NCI-H2196 treated with DMSO at 0.1 percent for 48 hours (cell line): ENCODE results near the gene GZMM.
A peak's percentile ranks its signal among the peaks of the same experiment; 100 is the strongest.

Source experiments
- DNase-seq: peaks from one replicate; lab custom pipeline; 2025; ENCODE audit not compliant: unreplicated experiment; lab: John Stamatoyannopoulos, UW

GZMM gene

DNA sequence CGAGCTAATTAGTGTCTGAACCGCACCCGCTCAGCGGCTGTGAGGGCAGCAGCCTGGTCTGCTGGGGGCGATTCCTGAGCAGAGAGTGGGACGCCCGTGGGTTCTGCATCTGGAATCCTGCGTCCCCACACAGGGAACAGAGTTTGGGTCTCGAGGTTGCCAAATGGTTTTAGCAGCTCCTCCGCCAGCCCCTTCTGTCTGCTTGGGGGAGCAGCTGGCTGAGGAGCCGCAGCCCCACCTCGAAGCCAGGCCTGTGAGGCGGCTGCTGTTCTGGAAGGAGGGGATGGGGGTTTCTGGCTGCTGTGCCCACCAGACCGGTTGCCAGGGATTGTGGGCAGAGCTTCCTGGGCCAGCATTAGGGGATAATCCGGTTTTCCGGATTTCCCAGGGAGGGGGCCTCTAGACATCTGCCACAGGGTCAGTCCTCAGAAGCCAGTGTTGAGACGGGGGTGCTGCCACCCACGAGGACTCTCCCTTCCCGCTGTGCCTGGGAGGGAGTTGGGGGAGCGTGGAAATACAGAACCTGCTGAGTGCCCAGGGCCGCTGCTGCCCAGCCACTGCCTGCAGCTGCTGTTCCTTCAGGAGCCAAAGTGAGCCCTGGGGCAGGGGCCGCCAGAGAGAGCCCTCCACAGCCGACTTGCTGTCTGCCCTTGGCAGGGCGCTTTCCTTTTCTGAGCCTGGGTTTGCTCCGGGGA, 10.3 kb upstream of the GZMM start:
- no peak for DNase-seq

DNA sequence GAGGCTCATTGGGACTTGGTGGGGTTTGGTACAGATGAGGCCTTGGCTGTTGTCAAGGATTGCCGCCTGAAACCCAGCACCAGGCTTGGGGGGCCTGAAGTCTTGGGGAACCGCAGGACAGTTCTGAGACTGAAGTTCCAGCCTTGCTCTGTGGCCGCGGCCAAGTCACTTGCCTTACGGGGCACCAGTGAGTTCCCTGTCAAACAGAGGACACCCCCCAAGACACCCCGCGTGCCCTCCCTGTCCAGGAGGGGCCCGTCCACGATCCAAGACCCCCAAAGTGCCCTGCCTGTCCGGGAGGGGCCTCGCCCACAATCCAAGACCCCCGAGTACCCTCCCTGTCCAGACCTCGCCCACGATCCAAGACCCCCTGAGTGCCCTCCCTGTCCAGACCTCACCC, 9.8 kb upstream of the GZMM start:
- no peak for DNase-seq

DNA sequence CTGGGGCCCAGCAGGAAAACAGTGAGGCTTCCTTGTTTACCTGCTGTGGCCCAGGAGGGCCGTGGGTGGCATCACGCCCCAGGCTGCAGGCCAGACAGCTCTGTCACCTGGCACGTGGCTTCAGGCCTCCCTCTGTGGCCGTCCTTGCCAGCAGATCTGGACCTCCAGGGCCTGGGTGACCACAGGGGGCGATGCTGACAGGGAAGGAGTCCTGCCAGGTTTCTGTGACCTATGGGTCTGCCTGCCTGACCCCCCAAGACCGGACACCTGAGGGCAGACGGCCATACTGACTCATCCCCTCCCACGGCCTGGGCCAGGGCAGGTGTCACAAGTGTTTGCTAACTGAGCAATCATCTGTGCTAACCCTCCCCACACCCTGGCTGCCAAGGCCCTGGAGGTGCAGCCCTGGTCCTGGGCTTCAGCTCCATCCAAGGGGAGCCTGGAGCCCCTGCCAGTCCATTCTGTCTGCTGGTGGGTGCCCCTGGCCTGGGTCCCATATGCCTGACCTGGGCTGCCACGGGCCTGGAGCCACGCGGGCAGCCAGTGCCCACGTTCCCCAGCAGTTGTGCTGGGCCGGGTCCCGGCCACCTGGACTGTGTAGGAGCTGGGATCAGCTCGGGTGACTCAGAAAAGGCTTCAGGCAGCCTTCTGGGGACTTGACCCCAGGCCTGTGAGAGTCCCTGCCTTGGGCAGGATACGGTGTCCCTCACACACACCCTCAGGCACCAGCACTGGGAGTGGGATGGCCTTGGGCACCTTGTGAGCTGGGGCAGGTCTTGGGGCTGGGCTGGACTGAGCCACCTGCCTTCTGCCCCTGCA, 8.6 kb upstream of the GZMM start:
- DNase-seq: peak; percentile 58

DNA sequence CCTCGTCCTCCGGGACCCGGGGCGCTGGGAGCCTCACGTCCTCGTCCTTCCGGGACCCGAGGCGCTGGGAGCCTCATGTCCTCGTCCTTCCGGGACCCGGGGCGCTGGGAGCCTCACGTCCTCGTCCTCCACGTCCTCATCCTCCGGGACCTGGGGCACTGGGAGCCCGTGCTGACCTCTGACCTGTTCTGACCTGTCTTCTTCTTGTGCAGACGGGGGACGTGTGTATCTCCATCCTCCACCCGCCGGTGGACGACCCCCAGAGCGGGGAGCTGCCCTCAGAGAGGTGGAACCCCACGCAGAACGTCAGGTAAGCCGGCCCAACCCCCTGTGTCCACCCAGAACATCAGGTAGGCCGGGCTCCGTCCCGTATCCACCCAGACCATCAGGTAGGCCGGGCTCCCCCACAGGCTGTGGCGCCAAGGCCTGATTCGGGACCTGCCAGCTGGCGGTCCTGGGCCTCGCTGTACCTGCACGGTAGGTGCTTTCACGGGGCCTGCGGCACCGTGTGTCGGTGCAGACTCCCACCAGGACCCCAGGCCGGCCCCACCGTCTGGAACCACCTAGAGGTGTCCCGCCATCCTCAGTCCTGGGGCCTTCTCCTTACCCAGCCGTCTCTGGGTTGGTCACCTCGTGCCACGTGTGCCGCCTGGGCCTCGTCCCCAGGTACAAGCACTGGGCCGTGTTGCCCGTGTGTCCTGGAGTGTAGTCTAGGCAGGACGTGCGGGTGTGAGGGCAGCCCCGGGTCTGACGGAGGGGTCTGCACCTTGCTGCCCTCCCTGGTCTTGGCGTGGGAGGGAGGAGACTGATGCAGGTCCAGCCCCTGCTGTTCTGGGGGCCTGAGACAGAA, 7.6 kb upstream of the GZMM start:
- no peak for DNase-seq

DNA sequence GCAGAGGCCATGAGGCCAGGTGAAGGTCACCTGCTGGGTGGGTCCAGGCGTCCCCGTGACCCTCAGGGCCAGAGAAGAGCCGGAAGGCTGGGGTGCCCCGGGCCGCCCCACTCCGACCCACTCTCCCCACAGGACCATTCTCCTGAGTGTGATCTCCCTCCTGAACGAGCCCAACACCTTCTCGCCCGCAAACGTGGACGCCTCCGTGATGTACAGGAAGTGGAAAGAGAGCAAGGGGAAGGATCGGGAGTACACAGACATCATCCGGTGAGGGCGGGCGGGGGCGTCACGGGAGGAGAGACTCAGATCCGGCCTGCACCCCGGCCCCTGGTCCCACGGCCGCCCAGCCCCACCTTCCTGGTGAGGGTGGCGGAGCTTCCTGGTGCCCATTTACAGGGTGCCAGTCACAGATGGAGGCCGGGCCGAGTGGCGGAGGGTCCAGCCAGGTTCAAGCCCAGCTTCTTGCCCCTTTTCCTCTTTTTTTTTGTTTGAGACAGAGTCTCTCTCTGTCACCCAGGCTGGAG, 6.9 kb upstream of the GZMM start:
- no peak for DNase-seq

DNA sequence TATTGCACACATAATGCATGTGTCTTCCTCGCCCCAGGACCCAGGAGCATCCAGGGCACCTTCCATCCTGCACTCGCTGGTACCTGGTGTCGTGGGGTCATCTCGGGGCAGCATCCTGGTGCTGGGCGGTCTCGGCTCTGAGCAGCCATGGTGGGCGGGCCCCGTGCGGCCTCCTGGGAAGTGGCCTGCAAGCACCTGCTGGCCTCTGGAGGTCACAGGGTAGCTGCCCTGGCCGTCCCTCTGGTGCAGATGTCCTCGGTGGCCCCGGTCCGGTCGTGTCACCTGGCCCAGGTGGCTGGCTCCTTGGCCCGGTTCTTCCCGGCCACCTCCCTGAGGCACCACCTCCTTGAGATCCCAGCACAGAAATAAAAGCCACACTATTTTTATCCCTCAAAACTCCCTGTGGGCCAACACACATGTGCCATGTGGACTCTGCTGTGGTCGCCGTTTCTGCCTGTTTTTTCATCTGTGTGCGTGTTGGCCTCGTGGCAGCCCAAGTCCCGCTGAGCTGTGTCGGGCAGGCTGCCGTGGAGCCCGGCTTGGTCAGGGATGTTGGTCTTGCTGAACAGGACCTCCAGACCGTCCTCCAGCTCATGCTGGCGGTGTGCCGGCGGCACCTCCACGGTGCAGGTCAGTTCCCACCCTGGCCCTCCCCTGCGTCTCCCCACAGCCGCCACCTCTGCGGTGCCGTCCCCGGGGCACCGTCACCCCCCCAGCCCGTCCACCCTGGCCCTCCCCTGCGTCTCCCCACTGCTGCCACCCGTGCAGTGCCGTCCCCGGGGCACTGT, 5.0 kb upstream of the GZMM start:
- DNase-seq: no peak

DNA sequence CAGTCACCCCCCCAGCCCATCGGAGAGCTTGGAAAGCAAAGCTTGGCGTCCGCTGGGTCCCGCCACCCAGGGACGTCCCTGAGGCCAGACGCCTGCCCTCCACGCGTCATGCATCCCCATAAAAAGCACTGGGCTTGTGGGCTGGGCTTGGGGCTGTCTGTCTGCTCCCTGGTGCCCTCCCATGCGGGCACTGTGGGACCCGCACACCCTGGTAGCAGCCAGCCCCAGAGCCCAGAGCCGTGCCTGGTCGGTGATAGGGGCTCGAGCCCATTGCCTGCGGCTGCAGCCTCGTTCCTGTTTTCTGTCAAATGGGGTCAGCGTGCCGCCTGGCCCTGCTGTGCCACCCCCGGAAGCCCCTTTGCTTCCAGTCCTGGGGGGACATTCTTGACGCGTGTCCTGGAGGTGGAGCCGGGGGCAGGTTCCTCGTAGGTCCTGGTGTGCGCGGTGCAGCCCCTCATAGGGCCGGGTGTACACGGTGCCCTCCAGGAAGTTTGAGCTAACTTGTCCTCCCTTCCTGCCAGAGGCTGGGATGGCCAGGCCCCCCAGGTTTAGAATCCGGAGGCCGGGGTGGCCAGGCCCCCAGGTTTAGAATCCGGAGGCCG, 4.3 kb upstream of the GZMM start:
- no peak for DNase-seq

DNA sequence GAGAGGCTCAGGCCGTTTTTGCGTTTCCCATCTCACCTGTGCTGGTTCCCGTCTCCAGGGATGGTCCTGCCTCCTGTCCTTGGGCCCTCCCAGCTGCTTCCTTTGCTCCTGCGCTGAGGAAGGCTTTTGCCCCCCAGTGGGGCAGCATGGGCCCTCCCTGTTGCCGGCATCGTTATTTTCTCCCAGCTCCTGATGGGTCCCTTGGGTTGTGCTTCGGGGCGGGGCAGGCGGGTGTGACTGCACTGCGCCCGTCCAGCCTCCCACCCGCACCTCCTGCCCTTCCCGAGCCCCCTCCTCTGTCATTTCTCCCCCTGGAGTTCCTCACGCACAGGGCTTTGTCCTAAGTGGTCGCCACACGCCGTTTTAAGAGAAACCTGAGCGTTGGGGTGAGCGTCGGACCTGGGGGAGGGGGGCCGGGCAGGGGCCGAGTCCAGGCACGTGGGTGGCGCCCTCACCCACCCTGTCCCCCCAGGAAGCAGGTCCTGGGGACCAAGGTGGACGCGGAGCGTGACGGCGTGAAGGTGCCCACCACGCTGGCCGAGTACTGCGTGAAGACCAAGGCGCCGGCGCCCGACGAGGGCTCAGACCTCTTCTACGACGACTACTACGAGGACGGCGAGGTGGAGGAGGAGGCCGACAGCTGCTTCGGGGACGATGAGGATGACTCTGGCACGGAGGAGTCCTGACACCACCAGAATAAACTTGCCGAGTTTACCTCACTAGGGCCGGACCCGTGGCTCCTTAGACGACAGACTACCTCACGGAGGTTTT, 2.8 kb upstream of the GZMM start:
- DNase-seq: no peak

DNA sequence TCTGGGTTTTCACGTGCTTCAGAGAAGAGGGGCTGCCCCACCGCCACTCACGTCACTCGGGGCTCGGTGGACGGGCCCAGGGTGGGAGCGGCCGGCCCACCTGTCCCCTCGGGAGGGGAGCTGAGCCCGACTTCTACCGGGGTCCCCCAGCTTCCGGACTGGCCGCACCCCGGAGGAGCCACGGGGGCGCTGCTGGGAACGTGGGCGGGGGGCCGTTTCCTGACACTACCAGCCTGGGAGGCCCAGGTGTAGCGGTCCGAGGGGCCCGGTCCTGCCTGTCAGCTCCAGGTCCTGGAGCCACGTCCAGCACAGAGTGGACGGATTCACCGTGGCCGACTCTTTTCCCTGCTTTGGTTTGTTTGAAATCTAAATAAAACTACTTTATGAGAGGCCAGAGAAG, 2.2 kb upstream of the GZMM start:
- no peak for DNase-seq

DNA sequence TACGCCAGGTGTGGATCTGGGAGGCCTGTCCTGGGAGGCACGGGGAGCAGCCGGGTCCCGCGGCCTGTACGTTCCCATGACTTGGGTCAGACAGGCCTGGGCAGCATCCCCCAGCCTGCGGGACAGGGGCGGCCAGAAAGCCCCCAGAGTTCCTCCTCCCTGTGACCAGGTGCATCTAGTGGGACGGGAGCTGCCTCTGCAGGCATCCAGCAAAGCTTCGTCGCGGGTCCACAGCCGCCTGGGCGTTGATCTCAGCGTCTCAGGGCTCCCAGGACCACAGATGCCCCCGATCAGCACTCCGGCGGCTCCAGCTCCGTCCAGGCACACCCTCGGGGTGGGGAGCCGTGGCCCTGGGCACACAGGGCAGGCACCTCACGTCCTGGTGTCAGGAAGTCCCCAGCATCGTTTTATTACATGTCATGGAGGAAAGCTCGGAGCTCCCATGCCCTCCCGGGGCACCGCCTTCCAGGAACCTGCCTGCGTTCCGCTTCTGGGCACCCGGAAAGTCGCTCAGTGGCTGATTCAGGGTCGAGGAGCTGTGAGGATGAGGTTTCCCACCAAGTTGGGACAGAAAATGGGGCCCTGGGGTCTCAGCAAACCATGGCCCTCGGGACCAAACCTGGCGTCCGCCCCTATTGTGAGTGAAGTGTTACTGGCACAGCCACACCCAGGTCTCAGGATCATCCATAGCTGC, 1.5 kb upstream of the GZMM start:
- no peak for DNase-seq

DNA sequence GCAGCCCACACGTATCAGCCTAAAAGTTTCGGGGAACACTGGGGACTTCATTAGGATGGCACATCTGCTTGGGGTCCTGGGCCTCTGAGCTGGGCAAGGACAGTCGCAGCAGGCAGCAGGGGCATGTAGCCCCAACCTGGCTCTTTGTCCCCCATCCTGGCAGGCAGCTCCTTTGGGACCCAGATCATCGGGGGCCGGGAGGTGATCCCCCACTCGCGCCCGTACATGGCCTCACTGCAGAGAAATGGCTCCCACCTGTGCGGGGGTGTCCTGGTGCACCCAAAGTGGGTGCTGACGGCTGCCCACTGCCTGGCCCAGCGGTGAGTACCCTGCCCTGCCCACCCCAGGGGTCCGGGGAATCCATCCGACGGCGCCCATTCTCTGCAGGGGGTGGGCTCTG, 3.3 kb downstream of the GZMM start:
- DNase-seq: no peak

DNA sequence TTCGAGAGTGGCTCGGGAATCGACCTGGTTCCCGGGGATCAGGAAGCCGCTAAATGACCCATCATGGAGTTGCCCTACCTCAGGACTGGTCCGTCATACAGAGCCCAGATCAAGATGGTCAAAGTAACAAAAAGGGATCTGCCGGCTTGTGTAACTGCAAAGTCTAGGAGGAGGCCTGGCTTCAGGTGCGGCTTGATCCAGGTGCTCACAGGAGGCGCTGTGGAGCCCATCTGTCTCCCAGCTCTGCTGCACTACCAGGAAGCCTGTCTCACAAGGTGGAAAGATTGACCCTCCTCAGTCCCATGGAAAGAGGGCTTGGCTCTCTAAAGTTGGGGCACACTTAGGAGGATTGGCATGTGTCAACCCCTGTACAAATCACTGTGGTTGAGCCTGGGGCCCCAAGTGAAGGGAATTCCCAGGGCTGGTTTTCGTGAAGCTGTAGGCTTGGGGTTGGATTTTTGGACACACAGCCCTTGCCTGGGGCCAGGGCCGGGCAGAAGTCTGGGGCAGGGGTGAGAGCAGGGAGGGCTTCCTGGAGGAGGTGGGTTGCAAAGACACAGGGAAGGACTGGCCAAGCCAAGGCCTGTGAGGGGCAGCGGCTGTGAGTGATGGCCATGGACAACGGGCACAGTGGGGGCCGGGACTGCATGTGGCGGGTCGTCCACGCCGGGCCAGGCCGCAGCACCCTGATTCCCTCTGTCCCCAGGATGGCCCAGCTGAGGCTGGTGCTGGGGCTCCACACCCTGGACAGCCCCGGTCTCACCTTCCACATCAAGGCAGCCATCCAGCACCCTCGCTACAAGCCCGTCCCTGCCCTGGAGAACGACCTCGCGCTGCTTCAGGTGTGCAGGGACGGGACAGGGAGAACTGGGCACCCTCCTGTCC, 4.2 kb downstream of the GZMM start:
- DNase-seq: no peak

DNA sequence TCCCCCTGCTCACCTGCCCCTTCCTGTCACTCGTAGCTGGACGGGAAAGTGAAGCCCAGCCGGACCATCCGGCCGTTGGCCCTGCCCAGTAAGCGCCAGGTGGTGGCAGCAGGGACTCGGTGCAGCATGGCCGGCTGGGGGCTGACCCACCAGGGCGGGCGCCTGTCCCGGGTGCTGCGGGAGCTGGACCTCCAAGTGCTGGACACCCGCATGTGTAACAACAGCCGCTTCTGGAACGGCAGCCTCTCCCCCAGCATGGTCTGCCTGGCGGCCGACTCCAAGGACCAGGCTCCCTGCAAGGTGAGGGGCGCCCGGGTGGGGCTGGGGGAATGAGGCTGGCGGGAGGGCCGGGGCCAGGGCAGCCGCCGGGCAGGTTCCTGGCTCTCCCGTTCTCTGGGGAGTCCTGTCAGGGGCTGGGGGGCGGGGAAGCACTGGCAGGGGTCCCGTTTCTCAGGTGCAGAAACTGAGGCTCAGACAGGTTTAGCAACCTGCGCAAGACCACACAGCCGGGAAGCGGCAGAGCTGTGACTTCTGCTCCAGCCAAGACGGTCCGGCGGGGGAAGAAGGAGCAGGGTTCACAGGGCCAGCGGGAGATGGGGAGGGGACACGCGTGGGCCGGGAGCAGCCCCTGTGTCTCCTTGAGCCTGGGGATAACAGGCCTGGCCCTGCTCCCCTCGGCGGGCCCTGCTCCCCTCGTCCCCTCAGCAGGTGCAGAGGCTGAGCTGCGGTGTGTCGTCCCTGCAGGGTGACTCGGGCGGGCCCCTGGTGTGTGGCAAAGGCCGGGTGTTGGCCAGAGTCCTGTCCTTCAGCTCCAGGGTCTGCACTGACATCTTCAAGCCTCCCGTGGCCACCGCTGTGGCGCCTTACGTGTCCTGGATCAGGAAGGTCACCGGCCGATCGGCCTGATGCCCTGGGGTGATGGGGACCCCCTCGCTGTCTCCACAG, 5.3 kb downstream of the GZMM start:
- DNase-seq: no peak

DNA sequence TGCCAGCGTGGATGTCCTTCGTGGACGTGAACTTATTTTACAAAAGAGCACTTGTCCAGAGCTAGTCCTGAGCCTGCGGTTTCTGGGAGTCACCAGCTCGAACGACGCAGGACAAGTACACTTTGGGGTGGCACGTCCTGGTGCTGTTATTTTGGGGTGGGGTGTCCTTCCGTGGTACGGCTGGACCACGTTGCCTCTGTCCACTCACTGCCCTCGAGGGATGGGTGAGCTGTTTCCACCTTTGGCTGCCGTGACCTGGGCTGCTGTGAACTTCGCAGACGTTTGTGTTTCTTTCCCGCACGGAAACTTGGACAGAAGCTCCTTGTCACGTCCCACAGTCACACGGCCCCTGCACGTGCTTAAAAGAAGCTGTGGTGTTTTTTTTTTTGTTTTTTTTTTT, 11.0 kb downstream of the GZMM start:
- DNase-seq: no peak

DNA sequence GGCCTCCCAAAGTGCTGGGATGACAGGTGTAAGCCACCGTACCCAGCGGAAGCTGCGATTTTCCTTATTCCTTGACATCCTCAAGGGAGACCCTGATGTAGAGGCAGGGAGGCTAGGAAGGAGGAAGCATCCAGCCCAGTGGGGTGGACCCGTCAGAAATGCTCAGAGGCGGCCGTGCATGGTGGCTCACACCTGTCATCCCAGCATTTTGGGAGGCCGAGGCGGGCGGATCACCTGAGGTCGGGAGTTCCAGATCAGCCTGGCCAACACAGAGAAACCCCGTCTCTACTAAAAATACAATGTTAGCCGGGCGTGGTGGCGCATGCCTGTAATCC, 11.6 kb downstream of the GZMM start:
- DNase-seq: no peak

DNA sequence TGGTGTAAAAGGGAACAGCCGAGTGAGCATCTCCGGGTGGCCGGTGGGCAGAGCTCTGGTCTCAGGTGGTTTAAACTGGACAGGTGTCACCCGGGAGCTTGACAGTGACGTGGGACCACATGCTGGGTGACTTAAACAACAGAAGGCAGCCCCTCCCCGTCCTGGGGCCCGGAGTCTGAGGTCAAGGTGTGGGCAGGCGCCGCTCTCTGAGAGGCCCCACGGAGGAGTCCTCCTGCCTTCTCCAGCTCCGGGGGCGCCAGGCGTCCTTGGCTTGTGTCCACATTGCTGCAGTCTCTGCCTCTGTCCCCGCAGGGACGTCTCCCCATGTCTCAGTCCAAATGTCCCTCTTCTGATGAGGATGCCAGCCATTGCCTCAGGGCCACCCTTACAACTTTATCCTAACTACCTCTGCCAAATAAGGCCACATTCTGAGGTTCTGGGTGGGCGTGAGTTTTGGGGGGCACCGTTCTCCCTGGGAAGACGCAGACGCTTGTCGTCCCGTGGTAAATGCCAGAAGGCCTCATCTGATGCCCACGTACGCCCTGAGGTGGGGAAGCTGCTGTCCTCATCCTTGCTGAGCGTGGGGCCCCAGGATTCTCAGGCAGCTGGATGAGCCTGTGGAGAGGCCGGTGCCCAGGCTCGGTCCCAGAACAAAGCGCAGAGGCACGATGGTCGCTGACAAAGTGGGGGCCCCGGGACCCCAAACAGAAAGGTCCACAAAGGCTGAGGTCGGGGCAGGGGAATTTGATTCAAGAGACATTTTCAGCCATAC, 12.9 kb downstream of the GZMM start:
- DNase-seq: no peak
